ENCODE data around the gene SLC26A9.

Gene SLC26A9

GRCh38 chr1:205917466-205918238, 25.6 kb downstream of the SLC26A9 start:
- DNase-seq (ENCODE audit: low read depth), result no peak
- TF ChIP-seq CTCF (conservative IDR thresholded peaks at IDR 0.05; ENCODE audit: low read depth, low read length), result no peak
- H3K4me3 ChIP-seq (ENCODE audit: low read length), result no peak overlapping the region

- TF ChIP-seq CTCF (conservative IDR thresholded peaks at IDR 0.05; ENCODE audit: low read depth, low read length), result no peak
- no peak overlapping the region for H3K4me3 ChIP-seq (ENCODE audit: low read length)
These were observed 26.7 kb downstream of the SLC26A9 start for GRCh38 chr1:205916541-205916940.

GRCh38 chr1:205915354-205915990, 27.8 kb downstream of the SLC26A9 start:
- no peak for DNase-seq (ENCODE audit: low read depth)
- no peak for TF ChIP-seq CTCF (conservative IDR thresholded peaks at IDR 0.05; ENCODE audit: low read depth, low read length)
- no peak overlapping the region for H3K4me3 ChIP-seq (ENCODE audit: low read length)

More at GRCh38 chr1:205916541-205916940, 26.7 kb downstream of the SLC26A9 start:
- no peak for DNase-seq (ENCODE audit: low read depth)

GRCh38 chr1:205914730-205915129, 28.5 kb downstream of the SLC26A9 start:
- DNase-seq (ENCODE audit: low read depth), result no peak
- no peak for TF ChIP-seq CTCF (conservative IDR thresholded peaks at IDR 0.05; ENCODE audit: low read depth, low read length)
- H3K4me3 ChIP-seq (ENCODE audit: low read length), result no peak overlapping the region

- TF ChIP-seq CTCF (conservative IDR thresholded peaks at IDR 0.05; ENCODE audit: low read depth, low read length), result no peak
- DNase-seq (ENCODE audit: low read depth), result no peak
- H3K4me3 ChIP-seq (ENCODE audit: low read length), result no peak overlapping the region
These were observed 29.1 kb downstream of the SLC26A9 start for GRCh38 chr1:205914155-205914507.

GRCh38 chr1:205913451-205914154, 29.7 kb downstream of the SLC26A9 start:
- peak; percentile 58 for DNase-seq (ENCODE audit: low read depth)
- H3K4me3 ChIP-seq (ENCODE audit: low read length), result no peak overlapping the region
- TF ChIP-seq CTCF (conservative IDR thresholded peaks at IDR 0.05; ENCODE audit: low read depth, low read length), result no peak
